NCI-H1436 (cell line): ENCODE measurements around the gene DISC1.

ENCODE experiments used
- DNase-seq: peaks from one replicate; lab custom pipeline; 2025; lab: John Stamatoyannopoulos, UW

The DISC1 gene

DNA sequence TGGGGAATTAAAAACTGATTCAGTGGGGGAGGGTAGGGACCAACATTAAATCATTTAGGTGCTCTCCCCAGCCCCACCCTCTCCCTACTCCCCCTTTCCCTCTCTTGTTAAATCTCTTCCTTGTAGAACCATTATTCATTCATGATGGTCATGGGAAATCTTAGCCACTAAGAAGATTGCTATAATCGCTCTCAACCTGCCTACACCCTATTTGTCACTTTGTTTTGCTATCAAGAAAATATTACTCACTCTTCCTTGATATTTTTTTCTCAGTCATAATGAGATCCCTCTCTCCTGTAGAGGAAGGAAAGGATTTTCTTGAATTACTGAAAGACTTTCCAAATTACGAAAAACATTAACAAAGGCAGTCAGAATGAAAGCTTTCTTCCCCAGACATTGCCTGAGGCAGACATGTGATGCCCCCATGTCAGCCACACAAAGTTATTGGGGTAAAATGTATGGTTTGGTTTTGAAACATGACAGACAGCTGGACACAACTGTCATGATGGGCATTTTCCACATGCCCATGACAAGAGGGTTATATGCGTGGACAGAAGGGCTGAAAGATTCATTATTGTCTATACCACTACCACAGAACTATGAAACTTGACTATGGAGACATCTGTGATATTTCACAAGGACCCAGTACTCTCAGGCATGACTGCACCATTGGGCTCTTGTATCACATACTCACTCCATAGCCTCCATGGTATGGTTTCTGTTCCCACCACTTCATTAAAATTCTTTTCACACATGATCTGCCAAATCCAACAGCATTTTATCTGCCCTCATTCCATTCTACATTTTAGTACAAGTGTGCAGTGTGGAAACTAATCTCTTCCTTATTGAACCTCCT, 420.1 kb downstream of the DISC1 start:
- no peak for DNase-seq

- DNase-seq, result no peak
Observed at GRCh38 chr1:232047473-232047872, 420.9 kb downstream of the DISC1 start.

DNA sequence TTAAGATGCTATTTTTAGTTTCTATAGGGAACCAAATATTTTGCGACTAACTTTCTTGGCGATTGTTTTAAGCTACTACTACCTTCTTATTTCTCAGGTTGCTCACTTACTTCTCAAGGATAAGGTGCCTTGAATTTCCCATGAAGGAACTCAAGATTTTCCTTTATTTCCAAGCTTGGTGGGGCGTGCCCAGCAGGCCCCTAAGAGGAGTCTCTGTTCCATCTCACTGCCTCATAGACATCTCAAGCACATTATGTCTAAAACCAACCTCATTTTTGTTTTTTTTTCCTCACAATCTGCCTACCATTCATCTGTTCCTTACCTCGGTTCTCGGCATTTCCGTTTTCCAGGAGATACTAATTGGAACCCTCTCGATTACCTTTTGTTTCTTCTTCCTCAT, 421.9 kb downstream of the DISC1 start:
- DNase-seq, result no peak

GRCh38 chr1:232049335-232049734, 422.7 kb downstream of the DISC1 start:
- DNase-seq, result no peak

- DNase-seq, result no peak
Observed at GRCh38 chr1:232057217-232057895, 430.8 kb downstream of the DISC1 start.

GRCh38 chr1:232057896-232058274, 431.3 kb downstream of the DISC1 start:
- no peak for DNase-seq

DNA sequence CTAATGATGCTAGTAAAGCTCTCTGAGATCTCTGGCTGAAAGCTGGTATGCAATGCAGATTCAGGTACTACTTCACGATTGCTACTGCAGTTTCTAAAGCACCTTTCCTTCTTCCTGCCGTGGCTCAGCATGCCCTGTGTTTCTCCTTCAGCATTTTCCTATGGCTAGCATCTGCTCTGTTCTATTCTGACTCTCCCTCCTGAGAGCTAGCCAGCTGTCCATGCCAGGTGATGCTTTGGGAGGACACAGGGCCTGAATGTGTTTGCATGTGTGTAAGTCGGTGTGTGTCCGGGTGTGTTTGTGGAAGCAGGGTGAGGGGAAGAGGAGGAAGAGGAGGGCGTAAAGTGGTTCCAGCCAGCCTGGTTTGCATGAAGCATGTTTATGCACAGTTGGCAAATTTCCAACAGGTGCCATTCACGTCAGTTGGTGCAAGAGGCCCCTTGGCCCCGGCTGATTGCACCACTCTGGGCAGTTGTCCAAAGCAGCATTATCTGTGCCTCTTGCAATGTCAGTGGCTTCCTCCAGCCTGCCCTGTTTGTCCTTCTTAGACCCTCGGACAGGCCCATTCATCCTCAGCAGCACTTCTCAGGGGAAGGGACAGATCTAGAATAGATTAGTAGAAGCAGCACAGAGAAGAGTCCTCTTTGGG, 433.3 kb downstream of the DISC1 start:
- no peak for DNase-seq

- DNase-seq, result no peak
Observed at GRCh38 chr1:232062967-232063366, 436.4 kb downstream of the DISC1 start.

DNA sequence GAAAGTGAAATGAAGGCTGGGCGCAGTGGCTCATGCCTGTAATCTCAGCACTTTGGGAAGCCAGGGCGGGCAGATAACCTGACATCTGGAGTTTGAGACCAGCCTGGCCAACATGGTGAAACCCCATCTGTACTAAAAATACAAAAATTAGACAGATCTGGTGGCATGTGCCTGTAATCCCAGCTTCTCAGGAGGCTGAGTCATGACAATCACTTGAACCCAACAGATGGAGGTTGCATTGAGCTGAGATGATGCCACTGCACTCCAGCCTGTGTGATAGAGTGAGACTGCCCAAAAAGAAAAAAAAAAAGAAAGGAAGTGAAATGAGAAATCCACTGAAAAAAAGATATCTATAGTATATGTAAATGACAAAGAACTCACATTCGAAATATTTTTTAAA, 439.9 kb downstream of the DISC1 start:
- no peak for DNase-seq

- DNase-seq, result no peak
Observed at GRCh38 chr1:232074265-232074664, 447.7 kb downstream of the DISC1 start.

- DNase-seq, result no peak
Observed at GRCh38 chr1:232077809-232078208, 451.2 kb downstream of the DISC1 start.

DNA sequence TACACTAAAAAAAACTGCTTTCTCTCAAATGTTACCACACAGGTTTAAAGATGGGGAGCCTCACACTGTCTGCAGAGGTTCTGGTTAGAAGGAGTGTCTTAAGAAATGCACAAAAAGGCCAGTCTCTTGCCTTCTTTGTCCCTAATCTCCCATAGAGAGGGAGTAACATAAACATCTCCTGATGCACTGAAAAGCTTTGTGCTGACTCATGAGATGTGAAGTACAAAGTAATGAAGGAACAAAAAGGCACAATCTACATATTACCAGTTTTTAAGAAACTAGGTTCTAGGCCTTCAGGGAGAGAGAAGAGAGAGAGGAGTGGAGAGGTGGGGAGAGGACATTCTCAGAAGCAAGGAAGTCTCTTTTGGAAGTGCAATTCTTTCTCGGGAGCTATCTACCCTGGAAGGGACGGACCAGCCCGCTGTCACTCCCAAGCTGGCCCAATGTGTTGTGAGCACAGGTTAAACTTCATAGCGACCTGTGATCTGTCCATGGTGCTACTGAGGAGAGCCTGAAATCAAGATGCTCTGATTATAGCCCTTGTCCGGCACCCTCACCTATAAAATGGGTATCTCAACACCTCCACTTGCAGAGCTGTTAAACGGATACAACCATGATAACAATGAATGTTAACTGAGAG, 458.1 kb downstream of the DISC1 start:
- no peak for DNase-seq

GRCh38 chr1:232090816-232091215, 464.2 kb downstream of the DISC1 start:
- DNase-seq, result no peak
